GM19452 (cell line): ENCODE data around the gene PHETA1.
A peak's percentile ranks its signal among the peaks of the same experiment; 100 is the strongest.
"Not testable (repeated sequence)": the region's sequence is repeated elsewhere in the genome, so short reads cannot be mapped to it uniquely, and the experiment has no call there.

ENCODE experiments used
- ATAC-seq: cut with Tn5 transposase; IDR thresholded peaks from one replicate; pipeline ENCODE4 v1.9.1; 2021; ENCODE audit not compliant: unreplicated experiment

Gene PHETA1

GRCh38 chr12:111405859-111406473 is 37.1 kb upstream of the PHETA1 start, which contains the start of gene SH2B3:
Gene SH2B3, plus strand, starts transcription at chr12:111405923. Its CDS starts 12,223 bp downstream, at chr12:111418146.
- ATAC-seq, result peak; percentile 16

- peak; percentile 56 for ATAC-seq
Measured at GRCh38 chr12:111405149-111405858, 36.4 kb upstream of the PHETA1 start.

- no peak for ATAC-seq
Measured at GRCh38 chr12:111404362-111405148, 35.7 kb upstream of the PHETA1 start.

- ATAC-seq, result not testable (repeated sequence)
Measured at GRCh38 chr12:111402490-111402824, 33.6 kb upstream of the PHETA1 start.

- no peak for ATAC-seq
Measured at GRCh38 chr12:111401167-111401605, 32.3 kb upstream of the PHETA1 start.

DNA sequence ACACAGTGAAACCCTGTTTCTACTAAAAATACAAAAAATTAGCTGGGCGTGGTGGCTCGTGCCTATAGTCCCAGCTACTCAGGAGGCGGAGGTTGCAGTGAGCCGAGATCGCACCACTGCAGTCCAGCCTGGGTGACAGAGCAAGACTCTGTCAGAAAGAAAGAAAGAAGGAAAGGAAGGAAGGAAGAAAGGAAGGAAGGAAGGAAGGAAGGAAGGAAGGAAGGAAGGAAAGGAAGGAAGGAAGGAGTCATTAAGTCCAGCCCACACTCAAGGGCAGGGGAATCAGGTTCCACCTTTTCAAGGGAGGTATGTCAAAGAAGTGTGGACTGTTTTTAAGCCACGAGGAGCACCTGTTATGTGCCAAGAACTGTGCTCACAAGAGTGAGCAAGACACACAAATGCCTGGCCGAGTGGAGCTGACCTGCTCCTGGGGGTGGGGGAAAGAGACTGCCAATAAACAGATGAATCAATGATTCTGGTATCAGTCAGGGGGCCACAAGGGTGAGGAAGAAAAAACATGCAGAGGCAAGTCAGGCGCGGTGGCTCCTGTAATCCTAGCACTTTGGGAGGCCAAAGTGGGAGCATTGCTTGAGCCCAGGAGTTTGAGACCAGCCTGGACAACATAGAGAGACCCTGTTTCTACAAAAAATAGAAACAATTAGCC is 31.0 kb upstream of the PHETA1 start:
- ATAC-seq, result not testable (repeated sequence)

DNA sequence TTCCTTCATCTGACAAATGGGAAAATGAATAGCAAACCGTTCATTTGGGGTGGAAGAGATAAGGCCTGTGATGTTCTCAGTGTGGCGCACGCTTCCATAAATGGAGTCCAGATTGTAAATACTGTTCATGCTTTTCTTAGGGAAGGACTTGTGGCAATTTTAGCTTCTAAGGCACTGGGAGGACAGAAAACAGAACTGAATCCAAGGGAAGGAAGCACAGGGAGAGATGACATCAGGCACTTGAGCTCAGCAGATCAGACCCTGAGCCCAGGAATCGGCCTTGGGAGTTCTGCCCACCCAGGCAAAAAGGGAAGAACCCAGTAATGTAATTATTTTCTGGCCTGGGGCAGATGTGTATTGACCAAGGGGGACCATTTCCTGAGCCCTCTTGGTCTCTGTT is 29.6 kb upstream of the PHETA1 start:
- no peak for ATAC-seq

DNA sequence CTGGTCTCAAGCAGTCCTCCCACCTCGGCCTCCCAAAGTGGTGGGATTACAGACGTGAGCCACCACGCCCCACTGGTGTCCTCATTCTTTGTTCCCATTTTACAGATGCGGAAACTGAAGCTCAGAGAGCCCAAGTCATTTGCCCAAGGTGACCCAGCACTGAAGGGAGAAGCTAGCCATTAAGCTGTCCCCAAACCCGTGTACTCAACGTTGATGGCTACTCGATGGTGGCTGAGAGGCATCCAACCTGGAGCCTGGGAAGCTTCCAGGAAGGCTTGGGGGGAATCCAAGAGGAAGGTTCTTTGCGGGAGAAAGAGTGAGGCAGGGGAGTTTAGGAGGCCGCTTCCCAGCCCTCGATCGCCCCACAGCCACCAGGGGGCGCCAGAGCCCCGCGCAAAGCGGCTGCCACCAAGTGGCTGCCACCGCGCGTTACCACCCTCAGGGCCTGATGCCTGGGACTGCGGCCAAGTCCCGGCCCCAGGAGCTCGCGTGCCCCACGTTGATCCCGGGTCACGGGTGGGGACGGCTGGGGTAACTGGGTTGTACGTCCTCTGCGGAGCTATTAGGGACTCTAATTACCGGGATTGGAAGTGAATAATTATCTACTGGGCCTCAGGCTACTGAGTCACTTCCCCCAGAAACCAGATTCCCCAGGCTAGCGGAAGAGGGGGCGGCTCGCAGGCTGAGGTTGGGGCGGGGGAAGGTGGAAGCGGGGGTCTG is 28.0 kb upstream of the PHETA1 start:
- peak; percentile 63 for ATAC-seq

DNA sequence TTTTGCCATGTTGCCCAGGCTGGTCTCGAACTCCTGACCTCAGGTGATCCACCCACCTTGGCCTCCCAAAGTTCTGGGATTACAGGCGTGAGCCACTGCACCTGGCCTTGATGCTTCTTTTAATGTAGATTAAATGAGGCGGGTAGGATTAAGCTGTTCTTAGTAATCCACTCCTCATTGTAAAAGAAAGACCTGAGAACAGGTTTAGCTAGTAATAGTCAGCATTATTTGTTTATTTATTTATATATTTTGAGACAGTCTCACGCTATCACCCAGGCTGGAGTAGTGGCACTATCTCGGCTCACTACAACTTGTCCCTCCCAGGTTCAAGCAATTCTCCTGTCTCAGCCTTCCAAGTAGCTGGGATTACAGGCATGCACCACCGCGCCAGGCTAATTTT is 27.4 kb upstream of the PHETA1 start:
- ATAC-seq, result not testable (repeated sequence)

- no peak for ATAC-seq
Measured at GRCh38 chr12:111395336-111396187, 26.7 kb upstream of the PHETA1 start.

DNA sequence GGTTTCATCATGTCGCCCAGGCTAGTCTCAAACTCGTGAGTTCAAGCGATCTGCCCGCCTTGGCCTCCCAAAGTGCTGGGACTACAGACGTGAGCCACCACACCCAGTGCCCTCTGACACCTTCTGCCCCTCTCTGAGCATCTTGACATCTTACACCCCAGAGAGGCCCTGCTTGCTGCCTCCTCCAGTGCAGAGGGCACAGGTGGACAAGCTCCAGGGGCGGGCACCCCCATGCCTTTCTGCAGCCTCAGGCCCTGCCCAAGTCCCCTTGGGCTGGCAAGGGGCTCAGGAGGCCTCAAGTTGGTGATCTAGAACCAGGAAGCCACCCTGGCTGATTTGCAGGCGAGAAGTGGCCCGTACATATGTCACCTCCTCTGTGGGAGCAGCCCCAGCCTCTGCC is 25.6 kb upstream of the PHETA1 start:
- no peak for ATAC-seq

- ATAC-seq, result no peak
Measured at GRCh38 chr12:111393700-111394300, 24.9 kb upstream of the PHETA1 start.

GRCh38 chr12:111390910-111391309 is 22.0 kb upstream of the PHETA1 start:
- no peak for ATAC-seq

GRCh38 chr12:111389635-111390034 is 20.7 kb upstream of the PHETA1 start:
- no peak for ATAC-seq

GRCh38 chr12:111387747-111388323 is 18.9 kb upstream of the PHETA1 start:
- no peak for ATAC-seq

- no peak for ATAC-seq
Measured at GRCh38 chr12:111386885-111387284, 18.0 kb upstream of the PHETA1 start.

DNA sequence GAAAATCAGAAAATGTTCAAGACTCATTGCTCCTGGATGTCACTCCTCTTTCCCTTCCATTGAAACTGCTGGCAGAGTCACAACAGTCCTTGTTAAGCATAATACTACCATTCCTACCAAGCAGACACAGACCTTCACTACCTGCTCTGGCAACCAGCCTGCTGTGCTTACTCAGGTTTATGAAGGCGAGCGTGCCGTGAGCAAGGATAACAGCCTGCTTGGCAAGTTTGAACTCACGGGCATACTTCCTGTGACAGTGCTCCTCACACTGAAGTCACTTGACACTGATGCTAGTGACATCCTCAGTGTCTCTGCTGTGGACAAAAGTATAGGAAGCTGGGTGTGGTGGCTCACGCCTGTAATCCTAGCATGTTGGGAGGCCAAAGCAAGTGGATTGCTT is 15.7 kb upstream of the PHETA1 start:
- ATAC-seq, result no peak

GRCh38 chr12:111379942-111380554 is 11.2 kb upstream of the PHETA1 start:
- ATAC-seq, result no peak

- no peak for ATAC-seq
Measured at GRCh38 chr12:111377440-111377839, 8.5 kb upstream of the PHETA1 start.
